Activated T-cell treated with anti-CD3 and anti-CD28 coated beads, Interleukin-2, amount 50 U/mL, for 48 hours (primary cell): ENCODE measurements around the gene TMEM63C.
"Not testable (repeated sequence)": the region's sequence is repeated elsewhere in the genome, so short reads cannot be mapped to it uniquely, and the experiment has no call there.

ENCODE experiments used
- DNase-seq, 2 experiments: peaks; one replicate each; pipeline ENCODE4 v3.0.0-alpha.2; 2020

TMEM63C gene

GRCh38 chr14:77155083-77155482 is 26.5 kb upstream of the TMEM63C start:
- DNase-seq, result no peak

GRCh38 chr14:77157740-77158139 is 23.9 kb upstream of the TMEM63C start:
- DNase-seq, result no peak

- DNase-seq, result no peak
Measured at GRCh38 chr14:77158175-77158881, 23.3 kb upstream of the TMEM63C start.

- no peak for DNase-seq
Measured at GRCh38 chr14:77158882-77159255, 22.7 kb upstream of the TMEM63C start.

- no peak for DNase-seq
Measured at GRCh38 chr14:77161011-77161410, 20.6 kb upstream of the TMEM63C start.

- no peak for DNase-seq
Measured at GRCh38 chr14:77170045-77170444, 11.6 kb upstream of the TMEM63C start.

GRCh38 chr14:77172916-77173315 is 8.7 kb upstream of the TMEM63C start:
- no peak for DNase-seq

GRCh38 chr14:77173911-77174617 is 7.5 kb upstream of the TMEM63C start:
- DNase-seq, result not testable (repeated sequence)

GRCh38 chr14:77175843-77176242 is 5.8 kb upstream of the TMEM63C start:
- DNase-seq, result no peak

GRCh38 chr14:77177702-77178101 is 3.9 kb upstream of the TMEM63C start:
- no peak for DNase-seq

GRCh38 chr14:77178656-77179055 is 2.9 kb upstream of the TMEM63C start:
- DNase-seq, result no peak

GRCh38 chr14:77180726-77181602 is 634 bp upstream of the TMEM63C start:
- no peak for DNase-seq

- no peak for DNase-seq
Measured at GRCh38 chr14:77183896-77184295, 2.3 kb downstream of the TMEM63C start.

GRCh38 chr14:77184396-77185092 is 2.9 kb downstream of the TMEM63C start:
- DNase-seq, result peak in 1 of 2 experiments; percentile 32

- DNase-seq, result no peak
Measured at GRCh38 chr14:77185093-77185465, 3.5 kb downstream of the TMEM63C start.

- no peak for DNase-seq
Measured at GRCh38 chr14:77186911-77187648, 5.5 kb downstream of the TMEM63C start.

GRCh38 chr14:77187649-77188012 is 6.0 kb downstream of the TMEM63C start:
- no peak for DNase-seq

GRCh38 chr14:77189479-77189878 is 7.9 kb downstream of the TMEM63C start:
- DNase-seq, result no peak

GRCh38 chr14:77190977-77191376 is 9.4 kb downstream of the TMEM63C start:
- DNase-seq, result no peak

GRCh38 chr14:77194706-77195105 is 13.1 kb downstream of the TMEM63C start:
- no peak for DNase-seq

GRCh38 chr14:77195766-77196165 is 14.2 kb downstream of the TMEM63C start:
- DNase-seq, result no peak

GRCh38 chr14:77197988-77198387 is 16.4 kb downstream of the TMEM63C start:
- DNase-seq, result no peak
